GM12878 (cell line): Measurements from ENCODE around the gene DZIP1L. TPM values are rescaled to one million over a fixed set of nuclear protein-coding genes. Genes with fewer than 3 reads are reported as not detected.

Experiments used
- ATAC-seq: fragments of 200-7000 bp; cut with Tn5 transposase; 3 replicates; pipeline ENCODE4 v1.9.1; 2020; ENCODE audit warnings: mild to moderate bottlenecking, moderate library complexity
- BruUV-seq: library from RNA; stranded (reverse); fragments of 400-500 nt; replicated peaks from 2 replicates; lab custom pipeline; 2021; lab: Mats Ljungman, UMichigan
- CTCF ChIA-PET: fragments of 300-600 bp; sonication (Branson Sonifier 250); formaldehyde crosslinking; extraction: SDS; loops from one replicate; lab custom pipeline; 2021; ENCODE audit warnings: inconsistent platforms; lab: Yijun Ruan, JAX
- POLR2A ChIA-PET: fragments of 350-600 bp; formaldehyde crosslinking; extraction: SDS; loops from one replicate; lab custom pipeline; 2021; ENCODE audit warnings: inconsistent platforms; lab: Charles Lee
- RAD21 ChIA-PET: fragments of 300-600 bp; sonication (Branson Sonifier 250); formaldehyde crosslinking; loops from one replicate; lab custom pipeline; 2023; ENCODE audit warnings: antibody characterized with exemption; ENCODE audit not compliant: unreplicated experiment; lab: Charles Lee
- SMC1A ChIA-PET: fragments of 300-600 bp; sonication (Branson Sonifier 250); formaldehyde crosslinking; loops from one replicate; lab custom pipeline; 2023; ENCODE audit not compliant: unreplicated experiment, uncharacterized antibody; lab: Charles Lee
- DNase-seq: peaks from one replicate; pipeline ENCODE4 v3.0.0-alpha.2; 2011; ENCODE audit warnings: low read depth, low spot score
- FAIRE-seq: peaks from 3 replicates; lab custom pipeline; 2011; peaks lifted over from hg19 to GRCh38; lab: Jason Lieb, UNC
- H2AFZ ChIP-seq: 2 replicates; pipeline ENCODE4 v1.6.0; 2011; ENCODE audit warnings: low read depth, low read length, control low read depth; ENCODE audit not compliant: control insufficient read depth
- H3K27ac ChIP-seq: 2 replicates; pipeline ENCODE4 v1.5.1; 2011; ENCODE audit warnings: control low read depth; ENCODE audit not compliant: control insufficient read depth, insufficient read depth
- H3K27me3 ChIP-seq, 2 experiments: replicated peaks in 1 of 2; 2 replicates each; pipeline versions ENCODE4 v1.6.0 to v1.6.1; 2011; ENCODE audit warnings: low read length in 1 of 2; ENCODE audit not compliant: control insufficient read depth in 2 of 2, insufficient read depth in 2 of 2
- H3K36me3 ChIP-seq, 2 experiments: 2 replicates each; pipeline ENCODE4 v1.5.1; 2011; ENCODE audit warnings: low read length in 1 of 2; ENCODE audit not compliant: control insufficient read depth in 2 of 2, insufficient read depth in 2 of 2
- H3K4me1 ChIP-seq: 2 replicates; pipeline ENCODE4 v1.6.1; 2011; ENCODE audit warnings: mild to moderate bottlenecking, low read length, moderate library complexity, mixed read lengths; ENCODE audit not compliant: control insufficient read depth, insufficient read depth
- H3K4me2 ChIP-seq: 2 replicates; pipeline ENCODE4 v1.6.0; 2011; ENCODE audit warnings: control low read depth; ENCODE audit not compliant: control insufficient read depth, insufficient read depth
- H3K4me3 ChIP-seq: fragments of 200-600 bp; sonication (generic); 2 replicates; pipeline ENCODE4 v1.5.1; 2016
- H3K79me2 ChIP-seq: 2 replicates; pipeline ENCODE4 v1.6.0; 2011; ENCODE audit warnings: low read length; ENCODE audit not compliant: control insufficient read depth, insufficient read depth
- H3K9ac ChIP-seq: 2 replicates; pipeline ENCODE4 v1.8.0; 2011; ENCODE audit warnings: low read length, control low read depth, mixed read lengths; ENCODE audit not compliant: control insufficient read depth, insufficient read depth
- H3K9me3 ChIP-seq: replicated peaks from 3 replicates; pipeline ENCODE4 v1.5.1; 2011; ENCODE audit warnings: mild to moderate bottlenecking, low read length; ENCODE audit not compliant: control insufficient read depth, insufficient read depth
- H4K20me1 ChIP-seq: 2 replicates; pipeline ENCODE4 v1.6.0; 2011; ENCODE audit not compliant: control insufficient read depth, insufficient read depth
- EGR1 ChIP-seq, 2 experiments: IDR thresholded peaks; 1 replicate in 1 of 2; 2 replicates in 1 of 2; pipeline ENCODE4 v1.6.1; 2011 to 2012; ENCODE audit warnings: low read depth in 2 of 2, low read length in 2 of 2, borderline replicate concordance in 1 of 2, mild to moderate bottlenecking in 1 of 2, moderate library complexity in 1 of 2
- FOS ChIP-seq: IDR thresholded peaks from 3 replicates; pipeline ENCODE4 v1.6.1; 2011; ENCODE audit warnings: borderline replicate concordance; ENCODE audit not compliant: insufficient read length; ENCODE audit errors: extremely low read depth
- MYC ChIP-seq: IDR thresholded peaks from 2 replicates; pipeline ENCODE4 v1.6.1; 2011; ENCODE audit warnings: mild to moderate bottlenecking, low read length, moderate library complexity, inconsistent platforms; ENCODE audit not compliant: insufficient read depth, insufficient replicate concordance, insufficient read length, severe bottlenecking
- NBN ChIP-seq: fragments of 450-650 bp; IDR thresholded peaks from 2 replicates; pipeline ENCODE4 v1.6.1; 2016
- NR2C1 ChIP-seq: fragments of 450-650 bp; IDR thresholded peaks from 2 replicates; pipeline ENCODE4 v1.6.1; 2017; ENCODE audit warnings: antibody characterized with exemption, mild to moderate bottlenecking, moderate library complexity
- POLR2AphosphoS5 ChIP-seq: IDR thresholded peaks from 2 replicates; pipeline ENCODE4 v1.6.1; 2011; ENCODE audit warnings: mild to moderate bottlenecking, low read length, inconsistent platforms
- SIN3A ChIP-seq: IDR thresholded peaks from 2 replicates; pipeline ENCODE4 v1.6.1; 2012; ENCODE audit warnings: low read depth, low read length, improper control_type of control experiment
- SMAD5 ChIP-seq: IDR thresholded peaks from 2 replicates; pipeline ENCODE4 v1.6.1; 2016; ENCODE audit warnings: antibody characterized with exemption, low read depth
- WGBS: methylation state at CpG from one replicate; pipeline ENCODE4 v1.1.6; 2016; ENCODE audit warnings: low lambda C conversion rate; ENCODE audit not compliant: insufficient replicate concordance, insufficient coverage; ENCODE audit errors: missing lambda C conversion rate; 5-methylcytosine and 5-hydroxymethylcytosine counted together
- in situ Hi-C: fragments of 300-500 bp; cut with MboI; formaldehyde crosslinking; loops from 9 replicates; pipeline ENCODE4 v1.14.3; 2018; ENCODE audit warnings: mixed read lengths
- intact Hi-C: fragments of 100-400 bp; cut with micrococcal nuclease; formaldehyde crosslinking; loops from one replicate; pipeline ENCODE4 v1.14.2; 2022; ENCODE audit not compliant: unreplicated experiment
- polyA plus RNA-seq, 11 experiments: library from polyadenylated mRNA; depleted of rRNA in 4 of 11; unstranded in 6 of 11; stranded (reverse) in 5 of 11; fragments of >200 nt; fragmentation: Nextera tagmentation in 4 of 11; fragmentation: Illumina TruSeq in 1 of 11; extraction: Ambion mirVana in 4 of 11; extraction: Trizol in 1 of 11; gene quantifications; 1 replicate in 1 of 11; 2 replicates in 10 of 11; pipeline versions ENCODE4 v1.2.1 to v1.2.3, GENCODE V29; 2011 to 2016; ENCODE audit warnings: inconsistent platforms in 2 of 11, missing spikeins in 2 of 11, low read depth in 1 of 11
- total RNA-seq, 4 experiments: library from RNA; depleted of rRNA in 3 of 4; stranded (reverse); fragments of >200 nt in 3 of 4; fragmentation: Illumina TruSeq in 1 of 4; extraction: Trizol in 1 of 4; gene quantifications; 2 replicates each; pipeline versions ENCODE4 v1.2.1 to v1.2.3, GENCODE V29; 2013 to 2021
- TF ChIP-seq, protein P1 (sequence below): IDR thresholded peaks from 2 replicates; pipeline ENCODE4 v1.6.1; 2012; ENCODE audit warnings: low read depth, low read length, improper control_type of control experiment
- TF ChIP-seq, protein P2 (sequence below): fragments of 450-650 bp; IDR thresholded peaks from 2 replicates; pipeline ENCODE4 v1.6.1; 2017; ENCODE audit warnings: antibody characterized with exemption, mild to moderate bottlenecking, moderate library complexity
- TF ChIP-seq, protein P3 (sequence below): IDR thresholded peaks from 2 replicates; pipeline ENCODE4 v1.6.1; 2011; ENCODE audit warnings: low read depth, low read length, improper control_type of control experiment, borderline replicate concordance
- TF ChIP-seq, protein P4 (sequence below): IDR thresholded peaks from 2 replicates; pipeline ENCODE4 v1.6.1; 2011; ENCODE audit warnings: low read depth, mild to moderate bottlenecking, low read length, moderate library complexity, borderline replicate concordance; ENCODE audit errors: extremely low read depth

DZIP1L gene
- total and polyA plus RNA-seq, 10 of the 15 experiments (the other 5 are each of a cell fraction or from before 2014, with no cell fraction given) = not detected

DNA sequence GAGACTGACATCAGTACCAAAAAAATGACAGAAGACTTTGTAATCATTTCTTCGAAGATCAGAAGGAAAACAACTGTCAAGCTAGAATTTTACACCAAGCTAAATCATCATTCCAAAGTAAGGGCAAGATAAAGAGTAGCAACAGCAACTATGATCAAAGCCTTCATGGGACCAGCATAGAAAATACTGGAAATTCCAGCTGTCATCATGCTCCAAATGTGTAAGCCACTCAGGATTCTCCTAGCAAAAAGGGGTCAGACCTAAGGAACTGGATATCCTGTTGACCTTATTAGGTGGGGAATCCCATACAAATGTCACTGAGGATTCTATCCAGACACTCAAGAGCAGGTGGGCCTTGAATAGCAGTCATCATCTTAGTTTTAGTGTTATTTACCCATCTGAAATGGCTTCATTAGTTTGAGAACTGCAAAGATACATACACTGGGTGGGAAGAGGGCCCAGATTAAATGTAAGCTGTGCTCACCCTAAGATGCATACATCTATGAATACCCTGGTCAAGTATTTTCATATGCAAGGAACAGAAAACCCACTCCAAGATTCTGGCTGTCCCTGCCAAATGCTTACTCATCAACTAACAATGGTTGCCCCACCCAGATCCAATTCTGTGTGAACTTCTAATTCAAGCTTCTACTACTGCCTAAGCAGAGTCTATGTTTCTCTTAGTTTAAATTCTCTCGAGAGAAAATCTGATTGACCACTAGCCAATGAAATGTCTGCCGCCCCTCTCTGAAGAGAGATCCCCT, 72.0 kb downstream of the DZIP1L start:
- H3K9me3 ChIP-seq = no peaks in the 10 kb centered on the region; the same call in 1 of the 3 replicates
- no peak overlapping the region for H2AFZ ChIP-seq
- H4K20me1 ChIP-seq = no peaks in the 10 kb centered on the region
- FAIRE-seq (no peak), ATAC-seq (no peak), DNase-seq (no peak)
- SMC1A ChIA-PET = interaction anchor here (0.6 to 2.2 kb wide), 7 partner anchors 9 to 97 kb away, joined by 3 to 13 read pairs (median 4); no protein-coding TSS in a partner anchor
- CTCF ChIA-PET = interaction anchor here (1.1 to 2.9 kb wide), 4 partner anchors 9 to 96 kb away, joined by 3 to 21 read pairs (median 9); no protein-coding TSS in a partner anchor
- RAD21 ChIA-PET = no interaction called here
- H3K4me3 ChIP-seq = no peak overlapping the region
- H3K4me1 ChIP-seq = peaks cover 29% of the 10 kb centered on the region
- H3K4me2 ChIP-seq = no peak overlapping the region
- no TSS peak for BruUV-seq
- POLR2A ChIA-PET = interaction anchor here (1.0 kb wide), 1 partner anchor 15 kb away, joined by 3 read pairs; no protein-coding TSS in a partner anchor
- H3K9ac ChIP-seq = no peak overlapping the region
- WGBS = 57% methylated on average over 3 of the region's 3 CpGs
- H3K27me3 ChIP-seq = no peaks in the 10 kb centered on the region
- no peaks in the 10 kb centered on the region for H3K36me3 ChIP-seq
- H3K27ac ChIP-seq = no peak overlapping the region
- in situ Hi-C loops (loop anchor here (10.0 kb wide), 1 partner anchor 329 kb away; no protein-coding TSS in a partner anchor), intact Hi-C loops (no loop called here)
- H3K79me2 ChIP-seq = no peaks in the 10 kb centered on the region
- TF ChIP-seq POLR2AphosphoS5 (no peak), EGR1 (IDR thresholded peaks at IDR 0.05; ENCODE audit: borderline replicate concordance in 1 of 2, low read depth in 2 of 2, low read length in 2 of 2) (no peak), NBN (no peak), SMAD5 (no peak), MYC (no peak), SIN3A (no peak), NR2C1 (no peak), FOS (no peak)
- TF ChIP-seq, protein P1, sequence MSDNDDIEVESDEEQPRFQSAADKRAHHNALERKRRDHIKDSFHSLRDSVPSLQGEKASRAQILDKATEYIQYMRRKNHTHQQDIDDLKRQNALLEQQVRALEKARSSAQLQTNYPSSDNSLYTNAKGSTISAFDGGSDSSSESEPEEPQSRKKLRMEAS = no peak
- TF ChIP-seq, protein P2, sequence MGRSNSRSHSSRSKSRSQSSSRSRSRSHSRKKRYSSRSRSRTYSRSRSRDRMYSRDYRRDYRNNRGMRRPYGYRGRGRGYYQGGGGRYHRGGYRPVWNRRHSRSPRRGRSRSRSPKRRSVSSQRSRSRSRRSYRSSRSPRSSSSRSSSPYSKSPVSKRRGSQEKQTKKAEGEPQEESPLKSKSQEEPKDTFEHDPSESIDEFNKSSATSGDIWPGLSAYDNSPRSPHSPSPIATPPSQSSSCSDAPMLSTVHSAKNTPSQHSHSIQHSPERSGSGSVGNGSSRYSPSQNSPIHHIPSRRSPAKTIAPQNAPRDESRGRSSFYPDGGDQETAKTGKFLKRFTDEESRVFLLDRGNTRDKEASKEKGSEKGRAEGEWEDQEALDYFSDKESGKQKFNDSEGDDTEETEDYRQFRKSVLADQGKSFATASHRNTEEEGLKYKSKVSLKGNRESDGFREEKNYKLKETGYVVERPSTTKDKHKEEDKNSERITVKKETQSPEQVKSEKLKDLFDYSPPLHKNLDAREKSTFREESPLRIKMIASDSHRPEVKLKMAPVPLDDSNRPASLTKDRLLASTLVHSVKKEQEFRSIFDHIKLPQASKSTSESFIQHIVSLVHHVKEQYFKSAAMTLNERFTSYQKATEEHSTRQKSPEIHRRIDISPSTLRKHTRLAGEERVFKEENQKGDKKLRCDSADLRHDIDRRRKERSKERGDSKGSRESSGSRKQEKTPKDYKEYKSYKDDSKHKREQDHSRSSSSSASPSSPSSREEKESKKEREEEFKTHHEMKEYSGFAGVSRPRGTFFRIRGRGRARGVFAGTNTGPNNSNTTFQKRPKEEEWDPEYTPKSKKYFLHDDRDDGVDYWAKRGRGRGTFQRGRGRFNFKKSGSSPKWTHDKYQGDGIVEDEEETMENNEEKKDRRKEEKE = no peak
- TF ChIP-seq, protein P3, sequence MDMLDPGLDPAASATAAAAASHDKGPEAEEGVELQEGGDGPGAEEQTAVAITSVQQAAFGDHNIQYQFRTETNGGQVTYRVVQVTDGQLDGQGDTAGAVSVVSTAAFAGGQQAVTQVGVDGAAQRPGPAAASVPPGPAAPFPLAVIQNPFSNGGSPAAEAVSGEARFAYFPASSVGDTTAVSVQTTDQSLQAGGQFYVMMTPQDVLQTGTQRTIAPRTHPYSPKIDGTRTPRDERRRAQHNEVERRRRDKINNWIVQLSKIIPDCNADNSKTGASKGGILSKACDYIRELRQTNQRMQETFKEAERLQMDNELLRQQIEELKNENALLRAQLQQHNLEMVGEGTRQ = no peak
- TF ChIP-seq, protein P4, sequence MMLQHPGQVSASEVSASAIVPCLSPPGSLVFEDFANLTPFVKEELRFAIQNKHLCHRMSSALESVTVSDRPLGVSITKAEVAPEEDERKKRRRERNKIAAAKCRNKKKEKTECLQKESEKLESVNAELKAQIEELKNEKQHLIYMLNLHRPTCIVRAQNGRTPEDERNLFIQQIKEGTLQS = no peak
